ENCODE results near the gene GLI3. TPM values are rescaled to one million over a fixed set of nuclear protein-coding genes. Genes with fewer than 3 reads are reported as not detected.

Gene GLI3
- total and polyA plus RNA-seq, 2 donors from 2014 or later, result 0.92 to 11.1 TPM

GRCh38 chr7:42075418-42075817 is 161.6 kb downstream of the GLI3 start:
- no peaks in the 10 kb centered on the region for H3K9me3 ChIP-seq (ENCODE audit: control insufficient read depth in 2 of 3, insufficient read depth in 1 of 3, low read length in 3 of 3)
- H3K4me1 ChIP-seq (ENCODE audit: control insufficient read depth in 2 of 3, insufficient read depth in 2 of 3, low read depth in 1 of 3, low read length in 3 of 3), result no peaks in the 10 kb centered on the region
- intact Hi-C loops (cut with DNase I), result no loop called here
- H3K4me3 ChIP-seq (ENCODE audit: low read length in 3 of 3), result no peak overlapping the region
- no peak for FAIRE-seq
- no peak overlapping the region for H3K9ac ChIP-seq (ENCODE audit: low read length in 3 of 3)
- no peaks in the 10 kb centered on the region for H3K27me3 ChIP-seq (ENCODE audit: control insufficient read depth, insufficient read depth, low read length)
- DNase-seq, result no peak
- TF ChIP-seq, protein P1, sequence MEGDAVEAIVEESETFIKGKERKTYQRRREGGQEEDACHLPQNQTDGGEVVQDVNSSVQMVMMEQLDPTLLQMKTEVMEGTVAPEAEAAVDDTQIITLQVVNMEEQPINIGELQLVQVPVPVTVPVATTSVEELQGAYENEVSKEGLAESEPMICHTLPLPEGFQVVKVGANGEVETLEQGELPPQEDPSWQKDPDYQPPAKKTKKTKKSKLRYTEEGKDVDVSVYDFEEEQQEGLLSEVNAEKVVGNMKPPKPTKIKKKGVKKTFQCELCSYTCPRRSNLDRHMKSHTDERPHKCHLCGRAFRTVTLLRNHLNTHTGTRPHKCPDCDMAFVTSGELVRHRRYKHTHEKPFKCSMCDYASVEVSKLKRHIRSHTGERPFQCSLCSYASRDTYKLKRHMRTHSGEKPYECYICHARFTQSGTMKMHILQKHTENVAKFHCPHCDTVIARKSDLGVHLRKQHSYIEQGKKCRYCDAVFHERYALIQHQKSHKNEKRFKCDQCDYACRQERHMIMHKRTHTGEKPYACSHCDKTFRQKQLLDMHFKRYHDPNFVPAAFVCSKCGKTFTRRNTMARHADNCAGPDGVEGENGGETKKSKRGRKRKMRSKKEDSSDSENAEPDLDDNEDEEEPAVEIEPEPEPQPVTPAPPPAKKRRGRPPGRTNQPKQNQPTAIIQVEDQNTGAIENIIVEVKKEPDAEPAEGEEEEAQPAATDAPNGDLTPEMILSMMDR (IDR thresholded peaks at IDR 0.05; ENCODE audit: borderline replicate concordance, extremely low read depth, insufficient read depth), result no peak
- no peak overlapping the region for H3K27ac ChIP-seq (ENCODE audit: low read depth in 2 of 2, low read length in 2 of 2)
- H3K36me3 ChIP-seq (ENCODE audit: control insufficient read depth in 2 of 3, insufficient read depth in 3 of 3, low read length in 3 of 3), result no peaks in the 10 kb centered on the region

GRCh38 chr7:42074076-42074475 is 162.9 kb downstream of the GLI3 start:
- H3K4me3 ChIP-seq (ENCODE audit: low read length in 3 of 3), result no peak overlapping the region
- H3K4me1 ChIP-seq (ENCODE audit: control insufficient read depth in 2 of 3, insufficient read depth in 2 of 3, low read depth in 1 of 3, low read length in 3 of 3), result no peaks in the 10 kb centered on the region
- H3K9me3 ChIP-seq (ENCODE audit: control insufficient read depth in 2 of 3, insufficient read depth in 1 of 3, low read length in 3 of 3), result no peaks in the 10 kb centered on the region
- intact Hi-C loops (cut with DNase I), result no loop called here
- DNase-seq, result no peak
- no peak overlapping the region for H3K27ac ChIP-seq (ENCODE audit: low read depth in 2 of 2, low read length in 2 of 2)
- TF ChIP-seq, protein P1 (IDR thresholded peaks at IDR 0.05; ENCODE audit: borderline replicate concordance, extremely low read depth, insufficient read depth), result no peak
- no peak overlapping the region for H3K9ac ChIP-seq (ENCODE audit: low read length in 3 of 3)
- H3K27me3 ChIP-seq (ENCODE audit: control insufficient read depth, insufficient read depth, low read length), result no peaks in the 10 kb centered on the region
- no peak for FAIRE-seq
- H3K36me3 ChIP-seq (ENCODE audit: control insufficient read depth in 2 of 3, insufficient read depth in 3 of 3, low read length in 3 of 3), result no peaks in the 10 kb centered on the region

DNA sequence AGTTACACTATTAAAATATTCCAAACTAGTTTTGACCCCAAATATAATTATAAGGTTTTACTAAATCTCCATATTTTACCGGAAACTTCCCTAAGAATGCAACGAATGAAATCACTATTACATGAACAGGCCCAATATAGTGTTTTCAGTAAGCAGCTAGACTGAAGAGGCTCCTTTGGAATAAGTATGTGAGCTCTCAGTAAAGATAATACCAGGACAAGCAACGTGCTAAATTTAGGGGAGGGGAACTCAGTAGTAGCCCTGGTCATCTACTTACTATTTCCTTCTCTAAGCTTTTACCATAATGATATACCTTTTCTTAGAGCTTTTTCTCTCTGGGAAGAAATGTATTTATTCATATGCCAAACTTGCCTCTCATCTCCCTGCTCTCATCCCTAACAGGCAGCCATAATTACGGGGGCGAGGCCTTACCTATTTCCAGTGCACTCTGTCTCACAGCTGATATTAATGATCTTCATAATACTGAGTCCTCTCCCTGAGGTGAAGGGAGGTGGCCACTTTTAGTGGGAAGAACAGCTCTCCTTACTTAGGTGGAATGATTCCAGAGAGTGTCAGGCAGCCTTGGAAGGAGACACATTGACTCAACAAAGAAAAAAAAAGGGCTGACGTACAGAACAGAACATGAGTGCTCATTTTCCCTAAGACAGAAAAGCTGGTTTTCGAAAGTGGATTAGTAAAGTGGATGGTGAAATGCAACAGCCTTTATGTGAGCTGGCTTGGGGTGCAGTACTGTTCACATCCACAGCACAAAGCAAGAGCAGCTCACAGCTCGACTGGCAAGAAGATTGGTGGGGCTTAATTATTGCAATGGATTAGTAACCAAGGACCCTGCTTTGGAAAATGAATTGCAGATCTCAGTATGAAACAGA is 165.4 kb downstream of the GLI3 start:
- no peaks in the 10 kb centered on the region for H3K9me3 ChIP-seq (ENCODE audit: control insufficient read depth in 2 of 3, insufficient read depth in 1 of 3, low read length in 3 of 3)
- intact Hi-C loops (cut with DNase I), result no loop called here
- DNase-seq (no peak), FAIRE-seq (no peak)
- no peaks in the 10 kb centered on the region for H3K27me3 ChIP-seq (ENCODE audit: control insufficient read depth, insufficient read depth, low read length)
- H3K9ac ChIP-seq (ENCODE audit: low read length in 3 of 3), result no peak overlapping the region
- peaks cover 0 to 9% (median 6%) of the 10 kb centered on the region in 3 donors for H3K4me1 ChIP-seq (ENCODE audit: control insufficient read depth in 2 of 3, insufficient read depth in 2 of 3, low read depth in 1 of 3, low read length in 3 of 3)
- TF ChIP-seq, protein P1 (IDR thresholded peaks at IDR 0.05; ENCODE audit: borderline replicate concordance, extremely low read depth, insufficient read depth), result no peak
- no peak overlapping the region for H3K4me3 ChIP-seq (ENCODE audit: low read length in 3 of 3)
- no peak overlapping the region for H3K27ac ChIP-seq (ENCODE audit: low read depth in 2 of 2, low read length in 2 of 2)
- H3K36me3 ChIP-seq (ENCODE audit: control insufficient read depth in 2 of 3, insufficient read depth in 3 of 3, low read length in 3 of 3), result no peaks in the 10 kb centered on the region

Measured in kidney (tissue), 14 donors.